Measurements from ENCODE around the gene SMYD4.

The SMYD4 gene

DNA sequence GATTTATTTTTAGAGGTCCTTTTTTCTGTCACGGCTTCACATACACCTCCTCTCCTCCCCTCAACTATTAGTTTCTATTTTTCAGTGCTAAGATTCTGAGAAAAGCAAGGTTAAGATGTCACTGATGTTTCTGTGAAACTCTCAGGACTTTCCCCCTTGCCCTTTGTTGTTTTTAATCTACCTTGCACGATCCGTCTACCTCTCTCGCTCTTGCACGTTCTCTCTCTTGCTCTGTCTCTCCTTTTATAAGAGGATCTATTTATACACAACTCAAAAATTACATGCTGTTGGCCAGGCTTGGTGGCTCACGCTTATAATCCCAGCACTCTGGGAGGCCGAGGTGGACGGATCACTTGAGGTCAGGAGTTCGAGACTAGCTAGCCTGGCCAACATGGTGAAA, 43.7 kb upstream of the SMYD4 start:
- Histone ChIP-seq H3K9me3 (ENCODE audit: control insufficient read depth, insufficient read depth, low read length) (no peaks in the 10 kb centered on the region), H3K4me3 (ENCODE audit: low read length) (no peak overlapping the region), H4K20me1 (ENCODE audit: control insufficient read depth, insufficient read depth, low read depth, low read length) (no peaks in the 10 kb centered on the region), H3K27ac (ENCODE audit: low read depth, low read length) (no peak overlapping the region), H3K9me2 (replicated peaks; ENCODE audit: control insufficient read depth, low read length) (no peaks in the 10 kb centered on the region), H3K4me1 (ENCODE audit: control insufficient read depth, low read length) (no peaks in the 10 kb centered on the region), H3F3A (ENCODE audit: control insufficient read depth, insufficient read depth) (no peaks in the 10 kb centered on the region), H3K36me3 (ENCODE audit: control insufficient read depth, low read length) (peaks cover 91% of the 10 kb centered on the region), H3K4me2 (ENCODE audit: low read length) (no peak overlapping the region), H3K27me3 (ENCODE audit: control insufficient read depth, low read length) (no peaks in the 10 kb centered on the region), H3K79me2 (ENCODE audit: control insufficient read depth, low read length) (no peaks in the 10 kb centered on the region)
- TF ChIP-seq, protein P1, sequence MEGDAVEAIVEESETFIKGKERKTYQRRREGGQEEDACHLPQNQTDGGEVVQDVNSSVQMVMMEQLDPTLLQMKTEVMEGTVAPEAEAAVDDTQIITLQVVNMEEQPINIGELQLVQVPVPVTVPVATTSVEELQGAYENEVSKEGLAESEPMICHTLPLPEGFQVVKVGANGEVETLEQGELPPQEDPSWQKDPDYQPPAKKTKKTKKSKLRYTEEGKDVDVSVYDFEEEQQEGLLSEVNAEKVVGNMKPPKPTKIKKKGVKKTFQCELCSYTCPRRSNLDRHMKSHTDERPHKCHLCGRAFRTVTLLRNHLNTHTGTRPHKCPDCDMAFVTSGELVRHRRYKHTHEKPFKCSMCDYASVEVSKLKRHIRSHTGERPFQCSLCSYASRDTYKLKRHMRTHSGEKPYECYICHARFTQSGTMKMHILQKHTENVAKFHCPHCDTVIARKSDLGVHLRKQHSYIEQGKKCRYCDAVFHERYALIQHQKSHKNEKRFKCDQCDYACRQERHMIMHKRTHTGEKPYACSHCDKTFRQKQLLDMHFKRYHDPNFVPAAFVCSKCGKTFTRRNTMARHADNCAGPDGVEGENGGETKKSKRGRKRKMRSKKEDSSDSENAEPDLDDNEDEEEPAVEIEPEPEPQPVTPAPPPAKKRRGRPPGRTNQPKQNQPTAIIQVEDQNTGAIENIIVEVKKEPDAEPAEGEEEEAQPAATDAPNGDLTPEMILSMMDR (IDR thresholded peaks at IDR 0.05; ENCODE audit: low read depth, low read length, poor library complexity, severe bottlenecking) = no peak
- no peak for TF ChIP-seq EZH2phosphoT487 (IDR thresholded peaks at IDR 0.05; ENCODE audit: borderline replicate concordance, low read length)

DNA sequence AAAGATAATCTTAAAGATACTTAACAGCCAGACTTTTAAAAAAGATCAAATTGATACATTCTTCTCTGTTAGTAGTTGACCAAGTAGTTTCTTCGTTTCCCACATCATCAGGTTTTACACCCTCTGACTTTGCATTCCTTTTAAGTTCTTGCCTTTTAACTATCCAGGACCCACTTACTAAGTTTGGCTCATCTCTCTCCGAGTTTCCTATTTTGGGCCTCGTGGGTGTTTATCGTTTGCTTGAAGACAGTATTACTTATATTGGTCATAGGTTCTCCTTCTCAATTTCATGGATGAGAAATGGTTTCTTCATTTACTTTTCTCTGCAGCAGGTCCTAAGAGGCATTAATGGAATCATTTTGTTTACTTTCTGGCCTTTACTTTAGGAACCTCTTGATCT, 43.3 kb upstream of the SMYD4 start:
- no peaks in the 10 kb centered on the region for H3K9me2 ChIP-seq (replicated peaks; ENCODE audit: control insufficient read depth, low read length)
- H3K27me3 ChIP-seq (ENCODE audit: control insufficient read depth, low read length) = no peaks in the 10 kb centered on the region
- peaks cover 90% of the 10 kb centered on the region for H3K36me3 ChIP-seq (ENCODE audit: control insufficient read depth, low read length)
- H3K4me1 ChIP-seq (ENCODE audit: control insufficient read depth, low read length) = no peaks in the 10 kb centered on the region
- 0 out of 2 replicates have a peak, but pooled peaks cover 3% of the 10 kb centered on the region for H3K79me2 ChIP-seq (ENCODE audit: control insufficient read depth, low read length)
- H3K27ac ChIP-seq (ENCODE audit: low read depth, low read length) = no peak overlapping the region
- no peaks in the 10 kb centered on the region for H3F3A ChIP-seq (ENCODE audit: control insufficient read depth, insufficient read depth)
- no peaks in the 10 kb centered on the region for H3K9me3 ChIP-seq (ENCODE audit: control insufficient read depth, insufficient read depth, low read length)
- TF ChIP-seq, protein P1 (IDR thresholded peaks at IDR 0.05; ENCODE audit: low read depth, low read length, poor library complexity, severe bottlenecking) = no peak
- no peak for TF ChIP-seq EZH2phosphoT487 (IDR thresholded peaks at IDR 0.05; ENCODE audit: borderline replicate concordance, low read length)
- H3K4me3 ChIP-seq (ENCODE audit: low read length) = no peak overlapping the region
- H4K20me1 ChIP-seq (ENCODE audit: control insufficient read depth, insufficient read depth, low read depth, low read length) = no peaks in the 10 kb centered on the region
- no peak overlapping the region for H3K4me2 ChIP-seq (ENCODE audit: low read length)

DNA sequence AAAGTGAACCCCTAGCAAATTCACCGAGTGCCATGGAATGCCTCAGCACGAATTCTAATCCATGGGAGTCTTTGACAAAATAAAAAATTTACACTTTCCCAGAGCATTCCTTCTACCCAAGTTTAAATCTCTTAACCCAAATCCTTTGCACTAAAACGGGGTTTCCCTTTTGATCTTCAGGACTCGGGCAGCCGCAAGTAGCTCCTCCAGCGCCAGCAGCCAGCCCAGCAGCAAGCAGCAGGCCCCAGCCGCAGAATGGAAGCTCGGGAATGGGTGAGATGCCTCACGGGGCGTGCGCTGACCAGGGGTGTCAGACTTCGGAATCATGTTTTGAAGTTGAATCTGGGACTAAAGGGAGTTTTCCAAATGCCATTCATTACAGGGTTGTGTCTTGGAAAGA, 42.6 kb upstream of the SMYD4 start:
- Histone ChIP-seq H3K79me2 (ENCODE audit: control insufficient read depth, low read length) (0 out of 2 replicates have a peak, but pooled peaks cover 3% of the 10 kb centered on the region), H3K4me1 (ENCODE audit: control insufficient read depth, low read length) (no peaks in the 10 kb centered on the region), H4K20me1 (ENCODE audit: control insufficient read depth, insufficient read depth, low read depth, low read length) (no peaks in the 10 kb centered on the region), H3K9me3 (ENCODE audit: control insufficient read depth, insufficient read depth, low read length) (no peaks in the 10 kb centered on the region), H3K4me2 (ENCODE audit: low read length) (no peak overlapping the region), H3K36me3 (ENCODE audit: control insufficient read depth, low read length) (peaks cover 86% of the 10 kb centered on the region), H3K27me3 (ENCODE audit: control insufficient read depth, low read length) (no peaks in the 10 kb centered on the region), H3K9me2 (replicated peaks; ENCODE audit: control insufficient read depth, low read length) (no peaks in the 10 kb centered on the region), H3K4me3 (ENCODE audit: low read length) (no peak overlapping the region), H3K27ac (ENCODE audit: low read depth, low read length) (no peak overlapping the region), H3F3A (ENCODE audit: control insufficient read depth, insufficient read depth) (no peaks in the 10 kb centered on the region)
- TF ChIP-seq, protein P1 (IDR thresholded peaks at IDR 0.05; ENCODE audit: low read depth, low read length, poor library complexity, severe bottlenecking) = no peak
- no peak for TF ChIP-seq EZH2phosphoT487 (IDR thresholded peaks at IDR 0.05; ENCODE audit: borderline replicate concordance, low read length)

All from DOHH2 (cell line).